SK-N-SH (cell line): ENCODE data around the gene NUDCD3. TPM values are rescaled to one million over a fixed set of nuclear protein-coding genes. Genes with fewer than 3 reads are reported as not detected.

Experiments
- CTCF ChIA-PET: fragments of 300-600, 350-600 bp; formaldehyde crosslinking; extraction: SDS; loops from one replicate; lab custom pipeline; 2021; lab: Yijun Ruan, JAX
- POLR2A ChIA-PET: fragments of 350-600 bp; sonication (Branson Sonifier 250); formaldehyde crosslinking; extraction: SDS; loops from one replicate; lab custom pipeline; 2020; ENCODE audit warnings: antibody characterized with exemption, inconsistent platforms; lab: Yijun Ruan, JAX
- DNase-seq: peaks from one replicate; pipeline ENCODE4 v3.0.0; 2012
- H2AFZ ChIP-seq: fragments of 200-600 bp; sonication (generic); 2 replicates; pipeline ENCODE4 v1.8.1; 2016; ENCODE audit warnings: antibody characterized with exemption, mild to moderate bottlenecking, low read depth
- H3F3A ChIP-seq: fragments of 200-600 bp; sonication (generic); replicated peaks from 2 replicates; pipeline ENCODE3; 2016; ENCODE audit warnings: antibody characterized with exemption, mild to moderate bottlenecking; ENCODE audit not compliant: insufficient read depth
- H3K27ac ChIP-seq, 2 experiments: fragments of 200-500 bp in 1 of 2; fragments of 200-600 bp in 1 of 2; sonication (Bioruptor generic) in 1 of 2; sonication (generic), shearing (Covaris generic) in 1 of 2; 2 replicates each; pipeline versions ENCODE4 v1.5.1 to v1.6.1; 2014 to 2016; ENCODE audit warnings: low read depth in 2 of 2, inconsistent platforms in 1 of 2, low read length in 1 of 2, mild to moderate bottlenecking in 1 of 2, mixed read lengths in 1 of 2
- H3K27me3 ChIP-seq: fragments of 200-600 bp; sonication (generic), shearing (Covaris generic); 2 replicates; pipeline ENCODE4 v1.6.1; 2016; ENCODE audit warnings: mixed run types; ENCODE audit not compliant: insufficient read depth
- H3K36me3 ChIP-seq, 2 experiments: fragments of 200-500 bp in 1 of 2; fragments of 200-600 bp in 1 of 2; sonication (Bioruptor generic) in 1 of 2; sonication (generic) in 1 of 2; replicated peaks in 1 of 2; 2 replicates each; pipeline versions ENCODE3 to v1.5.1; 2014 to 2016; ENCODE audit warnings: low read length in 1 of 2, mild to moderate bottlenecking in 1 of 2; ENCODE audit not compliant: insufficient read depth in 2 of 2, control insufficient read depth in 1 of 2
- H3K4me1 ChIP-seq, 2 experiments: fragments of 200-500 bp in 1 of 2; fragments of 200-600 bp in 1 of 2; sonication (Bioruptor generic) in 1 of 2; sonication (generic), shearing (Covaris generic) in 1 of 2; 2 replicates each; pipeline versions ENCODE4 v1.5.1 to v1.6.1; 2014 to 2016; ENCODE audit warnings: low read depth in 1 of 2, low read length in 1 of 2, mixed run types in 1 of 2; ENCODE audit not compliant: insufficient read depth in 2 of 2, control insufficient read depth in 1 of 2
- H3K4me2 ChIP-seq: fragments of 200-600 bp; sonication (generic), shearing (Covaris generic); 2 replicates; pipeline ENCODE4 v1.6.1; 2017; ENCODE audit warnings: mixed run types
- H3K4me3 ChIP-seq, 2 experiments: fragments of 200-500 bp in 1 of 2; fragments of 200-600 bp in 1 of 2; sonication (Bioruptor generic) in 1 of 2; sonication (generic), shearing (Covaris generic) in 1 of 2; 2 replicates each; pipeline versions ENCODE4 v1.5.1 to v1.8.1; 2014 to 2016; ENCODE audit warnings: low read depth in 2 of 2, inconsistent platforms in 1 of 2, low read length in 1 of 2, mild to moderate bottlenecking in 1 of 2, mixed read lengths in 1 of 2, moderate library complexity in 1 of 2
- H3K79me2 ChIP-seq: fragments of 200-600 bp; sonication (generic); 2 replicates; pipeline ENCODE4 v1.8.1; 2017; ENCODE audit warnings: mild to moderate bottlenecking; ENCODE audit not compliant: insufficient read depth
- H3K9ac ChIP-seq: fragments of 200-600 bp; sonication (generic); 2 replicates; pipeline ENCODE4 v1.6.1; 2017; ENCODE audit warnings: mixed run types
- H3K9me2 ChIP-seq: fragments of 200-600 bp; sonication (generic); 2 replicates; pipeline ENCODE4 v1.6.1; 2017; ENCODE audit warnings: mixed run types
- H3K9me3 ChIP-seq: fragments of 200-600 bp; sonication (generic); 2 replicates; pipeline ENCODE4 v1.6.1; 2017; ENCODE audit warnings: mixed run types, mild to moderate bottlenecking, moderate library complexity
- H4K20me1 ChIP-seq: fragments of 200-600 bp; sonication (generic); 2 replicates; pipeline ENCODE4 v1.6.1; 2017; ENCODE audit warnings: mild to moderate bottlenecking, mixed run types; ENCODE audit not compliant: insufficient read depth
- CHD2 ChIP-seq: fragments of 150-350 bp; IDR thresholded peaks from 2 replicates; pipeline ENCODE4 v1.6.1; 2018; ENCODE audit warnings: low read length; ENCODE audit not compliant: partially characterized antibody
- ELF1 ChIP-seq: IDR thresholded peaks from 2 replicates; pipeline ENCODE4 v1.4.0; 2012
- EZH2phosphoT487 ChIP-seq: fragments of 200-600 bp; sonication (generic); IDR thresholded peaks from 2 replicates; pipeline ENCODE4 v1.6.1; 2017; ENCODE audit warnings: low read depth, mixed run types, mild to moderate bottlenecking, antibody characterized with exemption, moderate library complexity, borderline replicate concordance
- FOXJ3 ChIP-seq: sonication (generic); formaldehyde crosslinking; IDR thresholded peaks from 2 replicates; pipeline ENCODE4 v1.5.1; 2020; ENCODE audit warnings: mild to moderate bottlenecking, missing genetic modification reagents
- GABPA ChIP-seq: IDR thresholded peaks from 2 replicates; pipeline ENCODE4 v1.4.0; 2012; ENCODE audit warnings: low read depth, mild to moderate bottlenecking
- IRF3 ChIP-seq: fragments of 150-350 bp; IDR thresholded peaks from 2 replicates; pipeline ENCODE4 v1.6.1; 2016; ENCODE audit warnings: mild to moderate bottlenecking, low read depth, low read length
- JUND ChIP-seq: IDR thresholded peaks from 2 replicates; pipeline ENCODE4 v1.4.0; 2012
- MAX ChIP-seq: IDR thresholded peaks from 2 replicates; pipeline ENCODE4 v1.4.0; 2012; ENCODE audit warnings: low read depth
- MEF2A ChIP-seq: IDR thresholded peaks from 2 replicates; pipeline ENCODE4 v1.4.0; 2012; ENCODE audit warnings: low read depth, borderline replicate concordance
- REST ChIP-seq: IDR thresholded peaks from 2 replicates; pipeline ENCODE4 v1.6.1; 2012; ENCODE audit warnings: mild to moderate bottlenecking, low read depth, low read length, moderate library complexity
- RFX5 ChIP-seq: IDR thresholded peaks from 2 replicates; pipeline ENCODE4 v1.6.1; 2012; ENCODE audit warnings: mild to moderate bottlenecking, improper control_type of control experiment, low read length
- RXRA ChIP-seq: IDR thresholded peaks from 2 replicates; pipeline ENCODE4 v1.4.0; 2012; ENCODE audit warnings: low read depth, mild to moderate bottlenecking, borderline replicate concordance
- SIN3A ChIP-seq: IDR thresholded peaks from 2 replicates; pipeline ENCODE4 v1.6.1; 2012; ENCODE audit warnings: low read depth, mild to moderate bottlenecking, low read length, moderate library complexity, borderline replicate concordance
- SMC3 ChIP-seq: IDR thresholded peaks from 2 replicates; pipeline ENCODE4 v1.6.1; 2012; ENCODE audit warnings: low read depth, low read length, improper control_type of control experiment
- TEAD4 ChIP-seq: IDR thresholded peaks from 2 replicates; pipeline ENCODE4 v1.4.0; 2012; ENCODE audit warnings: mild to moderate bottlenecking, borderline replicate concordance; ENCODE audit not compliant: insufficient read depth
- YY1 ChIP-seq: IDR thresholded peaks from 2 replicates; pipeline ENCODE4 v1.4.0; 2012; ENCODE audit warnings: low read depth, mild to moderate bottlenecking
- WGBS: methylation state at CpG from one replicate; pipeline ENCODE4 v1.1.6; 2017; ENCODE audit warnings: low lambda C conversion rate; 5-methylcytosine and 5-hydroxymethylcytosine counted together
- polyA plus RNA-seq, 3 experiments: library from polyadenylated mRNA; depleted of rRNA; stranded (reverse); fragments of >200 nt; gene quantifications; 2 replicates each; pipeline ENCODE4 v1.2.3, GENCODE V29; 2012

The NUDCD3 gene
- polyA plus RNA-seq, 1 of the 3 experiments (the other 2 are of a cell fraction): 66.0 TPM

GRCh38 chr7:44377681-44378421 lies 112.6 kb downstream of the NUDCD3 start:
- H3K4me1 ChIP-seq: peaks cover 0 to 11% of the 10 kb centered on the region in 2 experiments; a peak in 1 of 4 replicates
- H3K9me3 ChIP-seq: no peaks in the 10 kb centered on the region
- H3F3A ChIP-seq: peaks cover 11% of the 10 kb centered on the region
- peak overlapping the region in 1 of 2 experiments; percentile 52; a peak in 2 of 4 replicates for H3K27ac ChIP-seq
- H3K79me2 ChIP-seq: no peaks in the 10 kb centered on the region
- peak; percentile 26 for DNase-seq
- peak overlapping the region; percentile 36 for H3K4me2 ChIP-seq
- WGBS: 93% methylated on average over 5 of the region's 5 CpGs
- H3K27me3 ChIP-seq: no peaks in the 10 kb centered on the region
- no peak overlapping the region for H2AFZ ChIP-seq
- H3K9me2 ChIP-seq: no peaks in the 10 kb centered on the region
- no peak for TF ChIP-seq GABPA
- no peak for TF ChIP-seq TEAD4
- no peak for TF ChIP-seq FOXJ3 (CRISPR knock-in tag)
- TF ChIP-seq ELF1: no peak
- no peak for TF ChIP-seq SMC3
- TF ChIP-seq YY1: no peak
- TF ChIP-seq REST: no peak
- TF ChIP-seq RFX5: no peak
- no peak overlapping the region for H3K4me3 ChIP-seq
- no peak overlapping the region for H3K9ac ChIP-seq
- 0 out of 2 replicates have a peak, but pooled peaks cover 1% of the 10 kb centered on the region for H4K20me1 ChIP-seq
- CTCF ChIA-PET: no interaction called here
- POLR2A ChIA-PET: no interaction called here
- H3K36me3 ChIP-seq: peaks cover 0 to 12% of the 10 kb centered on the region in 2 experiments

- ChIA-PET POLR2A (no interaction called here), CTCF (interaction anchor here (0.5 kb wide), 1 partner anchor 116 kb away, joined by 3 read pairs; no protein-coding TSS in a partner anchor)
- H3K27ac ChIP-seq: no peak overlapping the region
- H3K9ac ChIP-seq: no peak overlapping the region
- no peak for DNase-seq
- H3K36me3 ChIP-seq: peaks cover 0 to 4% of the 10 kb centered on the region in 2 experiments
- 33% methylated on average over 1 of the region's 1 CpG for WGBS
- H3K9me2 ChIP-seq: no peaks in the 10 kb centered on the region
- no peaks in the 10 kb centered on the region for H4K20me1 ChIP-seq
- peaks cover 0 to 11% of the 10 kb centered on the region in 2 experiments; a peak in 1 of 4 replicates for H3K4me1 ChIP-seq
- H3K79me2 ChIP-seq: no peaks in the 10 kb centered on the region
- H2AFZ ChIP-seq: no peak overlapping the region
- H3K4me3 ChIP-seq: no peak overlapping the region
- H3K9me3 ChIP-seq: no peaks in the 10 kb centered on the region
- no peaks in the 10 kb centered on the region for H3K27me3 ChIP-seq
- peaks cover 18% of the 10 kb centered on the region for H3F3A ChIP-seq
- no peak for TF ChIP-seq GABPA
- TF ChIP-seq ELF1: no peak
- no peak for TF ChIP-seq FOXJ3 (CRISPR knock-in tag)
- TF ChIP-seq SIN3A: no peak
- TF ChIP-seq RXRA: no peak
- no peak for TF ChIP-seq JUND
- TF ChIP-seq MEF2A: no peak
- TF ChIP-seq IRF3: no peak
- TF ChIP-seq EZH2phosphoT487: no peak
- TF ChIP-seq MAX: no peak
- no peak for TF ChIP-seq CHD2
- H3K4me2 ChIP-seq: no peak overlapping the region
Measured at GRCh38 chr7:44377134-44377463, 113.4 kb downstream of the NUDCD3 start.
